Measurements from ENCODE around the gene SMNDC1.

Gene SMNDC1

DNA sequence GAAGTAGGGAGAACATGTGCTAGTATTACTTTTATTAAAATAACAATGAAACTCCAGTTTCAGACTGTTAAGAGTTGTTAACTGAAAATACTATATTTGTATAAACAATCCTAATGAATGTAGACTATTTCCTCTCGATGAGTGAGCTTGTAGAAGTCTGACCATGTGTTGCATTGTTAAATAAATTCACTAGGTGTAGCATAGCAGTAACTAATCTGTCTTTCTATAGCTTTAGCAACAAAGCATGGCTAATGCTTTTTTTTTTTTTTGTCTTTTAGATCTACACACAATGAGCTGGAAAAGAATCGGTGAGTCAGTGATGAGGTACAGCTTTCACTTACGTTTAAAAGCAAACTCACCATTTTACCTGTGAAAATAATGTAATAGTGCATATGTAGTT lies 60.2 kb downstream of the SMNDC1 start:
- DNase-seq: no peak

DNA sequence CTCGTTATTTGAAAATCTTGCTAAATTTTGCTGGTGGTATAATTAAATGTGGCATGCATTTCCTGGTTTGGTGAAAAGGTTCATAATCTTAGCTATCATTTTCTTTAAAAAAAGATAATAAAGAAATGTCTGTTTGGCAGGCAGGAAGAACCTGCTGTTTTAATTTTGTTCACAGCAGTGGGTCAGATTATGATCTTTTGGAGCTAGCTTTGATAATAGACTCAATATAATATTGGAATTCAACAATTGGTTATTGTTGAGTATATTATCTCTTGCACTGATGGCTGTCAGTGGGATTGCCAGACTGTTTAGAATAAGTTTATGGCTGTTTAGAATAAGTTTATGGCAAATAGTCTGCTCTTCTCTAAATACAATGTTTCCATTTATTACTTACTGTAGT lies 62.2 kb downstream of the SMNDC1 start:
- DNase-seq: no peak

DNA sequence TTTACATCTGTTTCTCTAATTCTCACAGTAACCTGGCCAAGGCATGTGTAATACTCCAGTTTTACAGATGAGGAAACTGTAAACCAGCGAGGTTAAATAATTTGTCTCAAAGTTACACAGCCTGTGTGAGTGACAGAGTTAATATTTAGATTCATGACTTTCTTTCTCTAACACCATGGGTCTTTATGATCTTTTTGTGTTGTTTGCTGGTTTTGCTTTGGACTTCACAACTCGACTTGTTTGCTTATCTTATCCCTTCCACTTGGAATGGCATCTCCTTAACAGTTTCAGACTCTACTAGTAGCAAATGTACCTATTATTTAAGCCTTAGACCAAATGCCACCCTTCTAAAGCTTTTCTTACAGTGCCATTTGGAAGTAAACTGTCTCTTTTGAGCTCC lies 62.9 kb downstream of the SMNDC1 start:
- no peak for DNase-seq

- no peak for DNase-seq
These were observed 63.3 kb downstream of the SMNDC1 start for GRCh38 chr10:110241407-110241806.
